H1 (cell line): Measurements from ENCODE around the gene OR51G1. TPM values are rescaled to one million over a fixed set of nuclear protein-coding genes. Genes with fewer than 3 reads are reported as not detected.

ENCODE experiments used
- CTCF ChIA-PET: fragments of 300-600 bp; sonication (Branson Sonifier 250); formaldehyde crosslinking; loops from one replicate; lab custom pipeline; 2021; ENCODE audit not compliant: partially characterized antibody; lab: Charles Lee
- POLR2A ChIA-PET: fragments of 300-600 bp; sonication (Branson Sonifier 250); formaldehyde crosslinking; loops from one replicate; lab custom pipeline; 2021; ENCODE audit warnings: inconsistent platforms; ENCODE audit not compliant: partially characterized antibody; lab: Charles Lee
- DNase-seq, 2 experiments: peaks; one replicate each; pipeline versions ENCODE4 v3.0.0 to v3.0.0-alpha.2; 2010 to 2022; ENCODE audit warnings: low spot score in 2 of 2, low read depth in 1 of 2, mixed read lengths in 1 of 2
- FAIRE-seq: peaks from 2 replicates; lab custom pipeline; 2011; peaks lifted over from hg19 to GRCh38; lab: Jason Lieb, UNC
- H2AFZ ChIP-seq: 2 replicates; pipeline ENCODE4 v1.8.1; 2012; ENCODE audit warnings: low read length, inconsistent platforms
- H2AK5ac ChIP-seq: 2 replicates; pipeline ENCODE4 v1.6.1; 2013; ENCODE audit warnings: low read depth, low read length
- H2BK120ac ChIP-seq: replicated peaks from 2 replicates; pipeline ENCODE3; 2013; ENCODE audit warnings: low read depth, low read length, inconsistent platforms
- H2BK12ac ChIP-seq: 2 replicates; pipeline ENCODE4 v1.6.1; 2013; ENCODE audit warnings: low read depth, low read length
- H2BK15ac ChIP-seq: 2 replicates; pipeline ENCODE4 v1.6.1; 2013; ENCODE audit warnings: low read length
- H2BK20ac ChIP-seq: 2 replicates; pipeline ENCODE4 v1.6.1; 2013; ENCODE audit warnings: low read length
- H2BK5ac ChIP-seq: 2 replicates; pipeline ENCODE4 v1.6.1; 2013; ENCODE audit warnings: low read depth, low read length
- H3K14ac ChIP-seq: 2 replicates; pipeline ENCODE4 v1.6.1; 2013; ENCODE audit warnings: inconsistent platforms; ENCODE audit not compliant: insufficient read length
- H3K18ac ChIP-seq: 2 replicates; pipeline ENCODE4 v1.6.1; 2013; ENCODE audit warnings: low read length; ENCODE audit errors: extremely low read depth
- H3K23ac ChIP-seq: 2 replicates; pipeline ENCODE4 v1.6.1; 2013; ENCODE audit warnings: inconsistent platforms; ENCODE audit not compliant: insufficient read length
- H3K23me2 ChIP-seq: 2 replicates; pipeline ENCODE4 v1.6.1; 2013; ENCODE audit warnings: low read depth, low read length
- H3K27ac ChIP-seq: 2 replicates; pipeline ENCODE4 v1.6.1; 2011; ENCODE audit warnings: low read depth, low read length, inconsistent platforms
- H3K27me3 ChIP-seq, 4 experiments: replicated peaks in 1 of 4; 1 replicate in 1 of 4; 2 replicates in 3 of 4; pipeline versions ENCODE4 v1.6.1 to v1.8.1; 2011 to 2013; ENCODE audit warnings: low read length in 3 of 4, mild to moderate bottlenecking in 3 of 4, inconsistent platforms in 2 of 4, mixed read lengths in 2 of 4, moderate library complexity in 1 of 4; ENCODE audit not compliant: control insufficient read depth in 3 of 4, insufficient read depth in 3 of 4; ENCODE audit errors: extremely low read depth in 1 of 4
- H3K36me3 ChIP-seq, 4 experiments: 2 replicates each; pipeline versions ENCODE4 v1.6.1 to v1.8.1; 2011 to 2013; ENCODE audit warnings: mild to moderate bottlenecking in 4 of 4, low read length in 3 of 4, moderate library complexity in 2 of 4, control low read depth in 1 of 4, inconsistent platforms in 1 of 4; ENCODE audit not compliant: insufficient read depth in 4 of 4, control insufficient read depth in 2 of 4
- H3K4ac ChIP-seq: replicated peaks from 2 replicates; pipeline ENCODE3; 2013; ENCODE audit warnings: low read length, low read depth, mixed read lengths, inconsistent platforms; ENCODE audit not compliant: insufficient read length
- H3K4me1 ChIP-seq, 4 experiments: replicated peaks in 1 of 4; 1 replicate in 1 of 4; 2 replicates in 3 of 4; pipeline versions ENCODE4 v1.6.1 to v1.8.1; 2011 to 2013; ENCODE audit warnings: low read length in 3 of 4, inconsistent platforms in 2 of 4, mixed read lengths in 1 of 4; ENCODE audit not compliant: insufficient read depth in 4 of 4, control insufficient read depth in 3 of 4
- H3K4me2 ChIP-seq, 2 experiments: 2 replicates each; pipeline versions ENCODE4 v1.6.1 to v1.8.1; 2011 to 2013; ENCODE audit warnings: low read depth in 2 of 2, low read length in 2 of 2, control low read depth in 1 of 2, inconsistent platforms in 1 of 2, mild to moderate bottlenecking in 1 of 2; ENCODE audit not compliant: insufficient read depth in 1 of 2
- H3K4me3 ChIP-seq, 4 experiments: fragments of 200-600, 300-600 bp in 1 of 4; sonication (generic), shearing (Covaris generic), sonication (Bioruptor Twin) in 1 of 4; 2 replicates each; pipeline versions ENCODE4 v1.5.1 to v1.8.1; 2011 to 2016; ENCODE audit warnings: low read length in 4 of 4, low read depth in 3 of 4, control low read depth in 2 of 4, inconsistent platforms in 2 of 4, mild to moderate bottlenecking in 2 of 4, mixed read lengths in 1 of 4, moderate library complexity in 1 of 4; ENCODE audit not compliant: insufficient read depth in 2 of 4; ENCODE audit errors: extremely low read depth in 1 of 4
- H3K56ac ChIP-seq: replicated peaks from 2 replicates; pipeline ENCODE3; 2013; ENCODE audit warnings: low read depth, mild to moderate bottlenecking, mixed read lengths, low read length, inconsistent platforms; ENCODE audit not compliant: insufficient read length
- H3K79me1 ChIP-seq: 2 replicates; pipeline ENCODE4 v1.6.1; 2013; ENCODE audit warnings: low read depth, low read length, control low read depth
- H3K79me2 ChIP-seq, 2 experiments: 2 replicates each; pipeline versions ENCODE4 v1.6.1 to v1.8.1; 2012 to 2013; ENCODE audit warnings: low read length in 2 of 2, mild to moderate bottlenecking in 2 of 2, inconsistent platforms in 1 of 2; ENCODE audit not compliant: insufficient read depth in 2 of 2, control insufficient read depth in 1 of 2
- H3K9ac ChIP-seq, 4 experiments: replicated peaks in 1 of 4; 1 replicate in 1 of 4; 2 replicates in 3 of 4; pipeline versions ENCODE4 v1.6.1 to v1.8.1; 2011 to 2013; ENCODE audit warnings: low read depth in 3 of 4, low read length in 3 of 4, control low read depth in 2 of 4, mild to moderate bottlenecking in 2 of 4, moderate library complexity in 2 of 4, inconsistent platforms in 1 of 4; ENCODE audit errors: extremely low read depth in 1 of 4
- H3K9me3 ChIP-seq, 2 experiments: 2 replicates each; pipeline versions ENCODE4 v1.6.1 to v1.8.1; 2012 to 2013; ENCODE audit warnings: mild to moderate bottlenecking in 2 of 2, moderate library complexity in 2 of 2, control low read depth in 1 of 2, inconsistent platforms in 1 of 2, low read depth in 1 of 2, low read length in 1 of 2, mixed read lengths in 1 of 2; ENCODE audit not compliant: insufficient read depth in 2 of 2
- H4K20me1 ChIP-seq, 2 experiments: replicated peaks in 1 of 2; 2 replicates each; pipeline versions ENCODE3 to v1.8.1; 2011 to 2013; ENCODE audit warnings: inconsistent platforms in 2 of 2, low read length in 2 of 2, mild to moderate bottlenecking in 1 of 2; ENCODE audit not compliant: insufficient read depth in 2 of 2, control insufficient read depth in 1 of 2
- H4K5ac ChIP-seq: 2 replicates; pipeline ENCODE4 v1.6.1; 2013; ENCODE audit warnings: low read length, low read depth, mixed read lengths, inconsistent platforms; ENCODE audit not compliant: insufficient read length
- H4K8ac ChIP-seq: 2 replicates; pipeline ENCODE4 v1.8.0; 2013; ENCODE audit warnings: mild to moderate bottlenecking, moderate library complexity, low read length, inconsistent platforms; ENCODE audit not compliant: insufficient read depth; ENCODE audit errors: extremely low read depth
- H4K91ac ChIP-seq: replicated peaks from 2 replicates; pipeline ENCODE3; 2013; ENCODE audit warnings: low read length, mixed read lengths, inconsistent platforms; ENCODE audit not compliant: insufficient read length
- BCL11A ChIP-seq, 2 experiments: IDR thresholded peaks; one replicate each; pipeline ENCODE4 v1.6.1; 2011; ENCODE audit warnings: low read depth in 2 of 2, low read length in 2 of 2, mild to moderate bottlenecking in 2 of 2
- EZH2 ChIP-seq: fragments of 200-600 bp; sonication (generic); IDR thresholded peaks from 2 replicates; pipeline ENCODE4 v1.7.1; 2012; ENCODE audit warnings: low read depth, mild to moderate bottlenecking, moderate library complexity, low read length, inconsistent platforms; ENCODE audit not compliant: severe bottlenecking
- KDM4A ChIP-seq: IDR thresholded peaks from one replicate; pipeline ENCODE4 v1.7.1; 2012; ENCODE audit warnings: low read depth, mild to moderate bottlenecking, moderate library complexity, low read length, inconsistent platforms; ENCODE audit not compliant: severe bottlenecking
- KDM5A ChIP-seq: fragments of 200-600 bp; IDR thresholded peaks from 2 replicates; pipeline ENCODE4 v1.7.1; 2012; ENCODE audit warnings: mild to moderate bottlenecking, low read length, inconsistent platforms, mixed read lengths
- MAX ChIP-seq: IDR thresholded peaks from 2 replicates; pipeline ENCODE4 v1.6.1; 2012; ENCODE audit warnings: inconsistent platforms
- SAP30 ChIP-seq: fragments of 300-600 bp; sonication (generic); IDR thresholded peaks from 2 replicates; pipeline ENCODE4 v1.7.1; 2012; ENCODE audit warnings: low read length, moderate library complexity, mild to moderate bottlenecking, inconsistent platforms; ENCODE audit not compliant: insufficient read depth, insufficient replicate concordance
- WGBS, 2 experiments: shearing (Covaris generic) in 1 of 2; methylation state at CpG; one replicate each; pipeline versions ENCODE4 v1.1.6 to v1.1.7; 2013 to 2015; ENCODE audit warnings: low lambda C conversion rate in 2 of 2, mixed read lengths in 2 of 2, inconsistent platforms in 1 of 2, low coverage in 1 of 2, missing lambda C conversion rate in 1 of 2; ENCODE audit not compliant: insufficient replicate concordance in 2 of 2, insufficient coverage in 1 of 2, insufficient read length in 1 of 2; ENCODE audit errors: extremely low coverage in 1 of 2, missing lambda C conversion rate in 1 of 2; 5-methylcytosine and 5-hydroxymethylcytosine counted together
- polyA plus RNA-seq, 7 experiments: library from polyadenylated mRNA; depleted of rRNA in 3 of 7; stranded (reverse) in 5 of 7; unstranded in 2 of 7; fragments of >200 nt in 5 of 7; fragments of 200-250 nt in 2 of 7; gene quantifications; 1 replicate in 5 of 7; 2 replicates in 1 of 7; 4 replicates in 1 of 7; pipeline versions ENCODE4 v1.2.1 to v1.2.3, GENCODE V29; 2011 to 2013; ENCODE audit warnings: missing spikeins in 2 of 7, mixed read lengths in 2 of 7
- total RNA-seq: library from RNA; stranded (reverse); fragmentation: NEBNext Ultra II Directional; extraction: Animal tissue kit (Norgen Biotek cat#: 25700); gene quantifications from 2 replicates; pipeline ENCODE4 v1.2.1, GENCODE V29; 2021

OR51G1 gene
- total and polyA plus RNA-seq, 2 of the 8 experiments (the other 6 are each of a cell fraction or from before 2014, with no cell fraction given) = not detected

GRCh38 chr11:4884361-4884760, 39.8 kb downstream of the OR51G1 start:
- no peaks in the 10 kb centered on the region for H3K79me1 ChIP-seq
- no peak overlapping the region for H2BK5ac ChIP-seq
- H3K4me2 ChIP-seq = no peak overlapping the region
- no peak overlapping the region for H3K56ac ChIP-seq
- H3K27ac ChIP-seq = no peak overlapping the region
- H2AK5ac ChIP-seq = no peak overlapping the region
- H3K4me1 ChIP-seq = no peaks in the 10 kb centered on the region
- H2BK15ac ChIP-seq = no peak overlapping the region
- H4K20me1 ChIP-seq = no peaks in the 10 kb centered on the region
- H3K36me3 ChIP-seq = no peaks in the 10 kb centered on the region
- no peak overlapping the region for H3K4ac ChIP-seq
- no peak overlapping the region for H3K14ac ChIP-seq
- no peaks in the 10 kb centered on the region for H3K9me3 ChIP-seq
- H2BK120ac ChIP-seq = no peak overlapping the region
- no peaks in the 10 kb centered on the region for H3K79me2 ChIP-seq
- POLR2A ChIA-PET = no interaction called here
- no peaks in the 10 kb centered on the region for H3K23me2 ChIP-seq
- no peak overlapping the region for H3K4me3 ChIP-seq
- no peak overlapping the region for H4K8ac ChIP-seq
- no peak overlapping the region for H2BK20ac ChIP-seq
- no peak for FAIRE-seq
- H3K18ac ChIP-seq = no peak overlapping the region
- H3K23ac ChIP-seq = no peak overlapping the region
- no peaks in the 10 kb centered on the region for H3K27me3 ChIP-seq
- no peak overlapping the region for H4K5ac ChIP-seq
- no peak for DNase-seq
- H3K9ac ChIP-seq = no peak overlapping the region
- 91% methylated on average over 3 of the region's 3 CpGs; no CpG with 5 or more reads in 1 of the 2 experiments for WGBS, 2 experiments
- no peak overlapping the region for H2AFZ ChIP-seq
- H4K91ac ChIP-seq = no peak overlapping the region
- CTCF ChIA-PET = no interaction called here
- H2BK12ac ChIP-seq = no peak overlapping the region
- TF ChIP-seq KDM4A (no peak), MAX (no peak), SAP30 (no peak), BCL11A (IDR thresholded peaks at IDR 0.05; ENCODE audit: low read depth in 2 of 2, low read length in 2 of 2) (no peak), KDM5A (no peak), EZH2 (no peak)
